ENCODE measurements around the gene CD38.

CD38 gene

DNA sequence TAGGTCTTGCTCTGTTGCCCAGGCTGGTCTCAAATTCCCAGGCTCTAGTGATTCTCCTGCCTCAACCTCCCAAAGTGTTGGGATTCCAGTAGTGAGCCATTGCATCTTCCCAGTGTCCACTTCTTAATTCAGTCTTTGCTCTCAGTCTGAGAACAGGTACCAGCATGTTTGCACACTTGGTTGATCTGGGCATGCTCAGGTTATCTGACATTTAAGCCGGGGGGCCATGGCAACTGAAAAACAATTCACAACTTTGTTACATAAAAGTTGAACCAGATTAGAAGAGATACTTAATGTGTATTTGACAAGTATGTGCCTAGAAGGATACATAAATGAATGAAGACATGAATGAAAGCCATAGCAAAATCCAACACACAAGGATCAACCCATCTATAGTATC is 121.4 kb downstream of the CD38 start:
- DNase-seq (ENCODE audit: low read depth): no peak

DNA sequence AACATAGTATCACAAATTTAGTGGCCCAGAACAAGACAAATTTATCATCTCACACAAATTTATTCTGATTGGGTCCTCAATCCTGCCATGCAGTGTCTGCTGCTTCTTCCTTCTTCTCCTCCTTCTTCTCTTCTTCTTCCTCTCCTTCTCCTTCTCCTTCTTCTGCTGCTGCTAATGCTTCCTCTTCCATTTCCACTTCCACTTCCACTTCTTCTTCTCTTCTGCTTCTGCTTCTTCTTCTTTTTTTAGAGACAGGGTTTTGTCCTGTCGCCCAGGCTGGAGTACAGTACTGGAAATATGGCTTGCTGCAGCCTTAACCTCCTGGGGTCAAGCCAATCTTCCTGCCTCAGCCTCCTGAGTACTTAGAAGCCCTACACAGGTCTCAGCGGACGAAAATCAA is 122.9 kb downstream of the CD38 start:
- DNase-seq (ENCODE audit: low read depth): no peak

- DNase-seq (ENCODE audit: low read depth): no peak
Observed at GRCh38 chr4:15901998-15902397, 123.9 kb downstream of the CD38 start.

GRCh38 chr4:15902746-15903145 is 124.6 kb downstream of the CD38 start:
- DNase-seq (ENCODE audit: low read depth): no peak

Measured in GM04503 (cell line).